ENCODE data around the gene STK38.

The STK38 gene

GRCh38 chr6:36499918-36500317 lies 47.4 kb downstream of the STK38 start:
- Histone ChIP-seq H4K20me1 (ENCODE audit: control insufficient read depth, insufficient read depth, low read depth, low read length) (no peaks in the 10 kb centered on the region), H3K27me3 (ENCODE audit: control insufficient read depth, low read length) (no peaks in the 10 kb centered on the region), H3K79me2 (ENCODE audit: control insufficient read depth, low read length) (no peaks in the 10 kb centered on the region), H3K36me3 (ENCODE audit: control insufficient read depth, low read length) (peaks cover 63% of the 10 kb centered on the region), H3K9me2 (replicated peaks; ENCODE audit: control insufficient read depth, low read length) (no peaks in the 10 kb centered on the region), H3F3A (ENCODE audit: control insufficient read depth, insufficient read depth) (0 out of 2 replicates have a peak, but pooled peaks cover 3% of the 10 kb centered on the region), H3K4me2 (ENCODE audit: low read length) (no peak overlapping the region), H3K27ac (ENCODE audit: low read depth, low read length) (no peak overlapping the region), H3K9me3 (ENCODE audit: control insufficient read depth, insufficient read depth, low read length) (no peaks in the 10 kb centered on the region), H3K4me1 (ENCODE audit: control insufficient read depth, low read length) (no peaks in the 10 kb centered on the region), H3K4me3 (ENCODE audit: low read length) (no peak overlapping the region)
- TF ChIP-seq EZH2phosphoT487 (IDR thresholded peaks at IDR 0.05; ENCODE audit: borderline replicate concordance, low read length) (no peak), CTCF (IDR thresholded peaks at IDR 0.05; ENCODE audit: low read depth, low read length, poor library complexity, severe bottlenecking) (no peak)

- Histone ChIP-seq H3K79me2 (ENCODE audit: control insufficient read depth, low read length) (no peaks in the 10 kb centered on the region), H3K4me1 (ENCODE audit: control insufficient read depth, low read length) (no peaks in the 10 kb centered on the region), H3K36me3 (ENCODE audit: control insufficient read depth, low read length) (peaks cover 68% of the 10 kb centered on the region), H3F3A (ENCODE audit: control insufficient read depth, insufficient read depth) (peaks cover 16% of the 10 kb centered on the region), H3K27ac (ENCODE audit: low read depth, low read length) (no peak overlapping the region), H3K9me3 (ENCODE audit: control insufficient read depth, insufficient read depth, low read length) (no peaks in the 10 kb centered on the region), H3K4me2 (ENCODE audit: low read length) (no peak overlapping the region), H3K4me3 (ENCODE audit: low read length) (no peak overlapping the region), H3K9me2 (replicated peaks; ENCODE audit: control insufficient read depth, low read length) (no peaks in the 10 kb centered on the region), H3K27me3 (ENCODE audit: control insufficient read depth, low read length) (no peaks in the 10 kb centered on the region), H4K20me1 (ENCODE audit: control insufficient read depth, insufficient read depth, low read depth, low read length) (no peaks in the 10 kb centered on the region)
- TF ChIP-seq EZH2phosphoT487 (IDR thresholded peaks at IDR 0.05; ENCODE audit: borderline replicate concordance, low read length) (no peak), CTCF (IDR thresholded peaks at IDR 0.05; ENCODE audit: low read depth, low read length, poor library complexity, severe bottlenecking) (no peak)
Measured at GRCh38 chr6:36495086-36495485, 52.2 kb downstream of the STK38 start.

- Histone ChIP-seq H3K4me2 (ENCODE audit: low read length) (no peak overlapping the region), H3K36me3 (ENCODE audit: control insufficient read depth, low read length) (peaks cover 65% of the 10 kb centered on the region)
- no peak for TF ChIP-seq CTCF (IDR thresholded peaks at IDR 0.05; ENCODE audit: low read depth, low read length, poor library complexity, severe bottlenecking)
- TF ChIP-seq EZH2phosphoT487 (IDR thresholded peaks at IDR 0.05; ENCODE audit: borderline replicate concordance, low read length), result no peak
Measured at GRCh38 chr6:36493859-36494258, 53.4 kb downstream of the STK38 start.

More at GRCh38 chr6:36493859-36494258, 53.4 kb downstream of the STK38 start:
- no peaks in the 10 kb centered on the region for H3K4me1 ChIP-seq (ENCODE audit: control insufficient read depth, low read length)
- H3K27ac ChIP-seq (ENCODE audit: low read depth, low read length), result no peak overlapping the region
- H3F3A ChIP-seq (ENCODE audit: control insufficient read depth, insufficient read depth), result peaks cover 16% of the 10 kb centered on the region
- H3K4me3 ChIP-seq (ENCODE audit: low read length), result no peak overlapping the region
- no peaks in the 10 kb centered on the region for H3K9me3 ChIP-seq (ENCODE audit: control insufficient read depth, insufficient read depth, low read length)
- H4K20me1 ChIP-seq (ENCODE audit: control insufficient read depth, insufficient read depth, low read depth, low read length), result no peaks in the 10 kb centered on the region
- no peaks in the 10 kb centered on the region for H3K27me3 ChIP-seq (ENCODE audit: control insufficient read depth, low read length)
- no peaks in the 10 kb centered on the region for H3K9me2 ChIP-seq (replicated peaks; ENCODE audit: control insufficient read depth, low read length)
- no peaks in the 10 kb centered on the region for H3K79me2 ChIP-seq (ENCODE audit: control insufficient read depth, low read length)
